ENCODE data around the gene PGAP3.

The PGAP3 gene

DNA sequence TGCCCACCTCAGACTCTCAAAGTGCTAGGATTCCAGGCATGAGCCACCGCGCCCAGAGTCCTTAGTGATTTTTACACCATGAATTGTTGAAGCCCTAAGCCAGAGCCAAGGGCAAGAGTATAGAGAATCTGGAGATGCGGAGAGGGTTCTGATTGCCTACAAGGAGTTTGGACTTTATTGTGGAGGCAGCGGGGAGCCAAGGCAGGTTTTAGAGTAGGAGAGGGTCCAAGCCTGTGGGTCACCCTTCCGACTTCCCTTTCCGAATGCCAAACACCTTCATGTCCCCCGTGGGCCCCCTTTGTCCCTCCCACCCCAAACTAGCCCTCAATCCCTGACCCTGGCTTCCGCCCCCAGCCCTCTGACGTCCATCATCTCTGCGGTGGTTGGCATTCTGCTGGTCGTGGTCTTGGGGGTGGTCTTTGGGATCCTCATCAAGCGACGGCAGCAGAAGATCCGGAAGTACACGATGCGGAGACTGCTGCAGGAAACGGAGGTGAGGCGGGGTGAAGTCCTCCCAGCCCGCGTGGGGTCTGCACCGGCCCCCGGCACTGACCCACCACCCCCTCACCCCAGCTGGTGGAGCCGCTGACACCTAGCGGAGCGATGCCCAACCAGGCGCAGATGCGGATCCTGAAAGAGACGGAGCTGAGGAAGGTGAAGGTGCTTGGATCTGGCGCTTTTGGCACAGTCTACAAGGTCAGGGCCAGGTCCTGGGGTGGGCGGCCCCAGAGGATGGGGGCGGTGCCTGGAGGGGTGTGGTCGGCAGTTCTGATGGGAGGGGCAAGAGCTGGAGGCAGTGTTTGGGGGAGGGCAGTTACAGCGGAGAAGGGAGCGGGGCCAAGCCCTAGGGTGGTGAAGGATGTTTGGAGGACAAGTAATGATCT, 35.4 kb upstream of the PGAP3 start:
- no peaks in the 10 kb centered on the region for H3K9me3 ChIP-seq (ENCODE audit: control insufficient read depth, low read length)
- peaks cover 6% of the 10 kb centered on the region for H3K4me1 ChIP-seq (ENCODE audit: control insufficient read depth, insufficient read depth, low read depth, low read length)
- H4K91ac ChIP-seq (ENCODE audit: low read length): no peak overlapping the region
- no peak overlapping the region for H3K4me2 ChIP-seq (ENCODE audit: low read length, poor library complexity, severe bottlenecking)
- no peak overlapping the region for H3K9ac ChIP-seq (ENCODE audit: low read length)
- no peak overlapping the region for H2BK15ac ChIP-seq (ENCODE audit: low read depth, poor library complexity, severe bottlenecking)
- H2BK12ac ChIP-seq (ENCODE audit: low read length in 2 of 2): no peak overlapping the region
- no peak overlapping the region for H3K4me3 ChIP-seq (ENCODE audit: insufficient read depth in 1 of 2, low read depth in 1 of 2, low read length in 2 of 2)
- no peak overlapping the region for H3K14ac ChIP-seq (ENCODE audit: low read length in 2 of 2)
- H3K23ac ChIP-seq (ENCODE audit: low read length in 2 of 2): no peak overlapping the region
- DNase-seq: no peak
- no peak overlapping the region for H3K18ac ChIP-seq (ENCODE audit: low read depth in 1 of 2, low read length in 2 of 2)
- H2AK5ac ChIP-seq (ENCODE audit: low read length, severe bottlenecking): no peak overlapping the region
- H2BK120ac ChIP-seq (ENCODE audit: low read depth, low read length): no peak overlapping the region
- H3K27me3 ChIP-seq (ENCODE audit: control insufficient read depth in 1 of 2, insufficient read depth in 1 of 2, low read length in 2 of 2): no peaks in the 10 kb centered on the region
- H3K79me1 ChIP-seq (replicated peaks; ENCODE audit: low read length, poor library complexity, severe bottlenecking): peaks cover 16% of the 10 kb centered on the region
- H3K27ac ChIP-seq (ENCODE audit: low read length, poor library complexity, severe bottlenecking): no peak overlapping the region
- no peak overlapping the region for H2AFZ ChIP-seq (ENCODE audit: low read depth, low read length)
- peaks cover 51 to 76% of the 10 kb centered on the region in 2 experiments for H3K36me3 ChIP-seq (ENCODE audit: control insufficient read depth in 1 of 2, insufficient read depth in 2 of 2, low read depth in 1 of 2, low read length in 2 of 2)
- no peak overlapping the region for H2BK5ac ChIP-seq (ENCODE audit: low read depth, low read length, poor library complexity, severe bottlenecking)
- no peak overlapping the region for H3K4ac ChIP-seq (ENCODE audit: low read depth in 1 of 2, low read length in 2 of 2)
- 92% methylated on average over 22 of the region's 34 CpGs for WGBS
- H4K8ac ChIP-seq (ENCODE audit: low read length): no peak overlapping the region

DNA sequence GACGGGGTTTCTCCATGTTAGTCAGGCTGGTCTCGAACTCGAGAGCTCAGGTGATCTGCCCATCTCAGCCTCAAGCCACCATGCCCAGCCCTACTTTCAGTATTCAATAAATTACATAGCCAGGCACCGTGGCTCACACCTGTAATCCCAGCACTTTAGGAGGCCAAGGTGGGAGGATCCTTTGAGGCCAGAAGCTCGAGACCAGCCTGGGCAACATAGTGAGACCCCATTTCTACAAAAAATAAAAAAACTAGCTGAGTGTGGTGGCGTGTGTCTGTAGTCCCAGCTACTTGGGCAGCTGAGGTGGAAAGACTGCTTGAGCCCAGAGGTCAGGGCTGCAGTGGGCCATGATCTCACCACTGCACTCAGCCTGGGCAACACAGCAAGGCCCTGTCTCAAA, 34.2 kb upstream of the PGAP3 start:
- peaks cover 6% of the 10 kb centered on the region for H3K4me1 ChIP-seq (ENCODE audit: control insufficient read depth, insufficient read depth, low read depth, low read length)
- no peak overlapping the region for H3K14ac ChIP-seq (ENCODE audit: low read length in 2 of 2)
- no peak overlapping the region for H2BK120ac ChIP-seq (ENCODE audit: low read depth, low read length)
- H4K91ac ChIP-seq (ENCODE audit: low read length): no peak overlapping the region
- no peak overlapping the region for H2BK15ac ChIP-seq (ENCODE audit: low read depth, poor library complexity, severe bottlenecking)
- peaks cover 12% of the 10 kb centered on the region for H3K79me1 ChIP-seq (replicated peaks; ENCODE audit: low read length, poor library complexity, severe bottlenecking)
- 93% methylated on average over 4 of the region's 6 CpGs for WGBS
- no peak for DNase-seq
- H2BK12ac ChIP-seq (ENCODE audit: low read length in 2 of 2): no peak overlapping the region
- no peak overlapping the region for H3K27ac ChIP-seq (ENCODE audit: low read length, poor library complexity, severe bottlenecking)
- no peaks in the 10 kb centered on the region for H3K9me3 ChIP-seq (ENCODE audit: control insufficient read depth, low read length)
- H4K8ac ChIP-seq (ENCODE audit: low read length): no peak overlapping the region
- no peak overlapping the region for H2BK5ac ChIP-seq (ENCODE audit: low read depth, low read length, poor library complexity, severe bottlenecking)
- H3K4ac ChIP-seq (ENCODE audit: low read depth in 1 of 2, low read length in 2 of 2): no peak overlapping the region
- no peak overlapping the region for H3K9ac ChIP-seq (ENCODE audit: low read length)
- no peak overlapping the region for H2AK5ac ChIP-seq (ENCODE audit: low read length, severe bottlenecking)
- H3K23ac ChIP-seq (ENCODE audit: low read length in 2 of 2): no peak overlapping the region
- no peaks in the 10 kb centered on the region for H3K27me3 ChIP-seq (ENCODE audit: control insufficient read depth in 1 of 2, insufficient read depth in 1 of 2, low read length in 2 of 2)
- H3K4me2 ChIP-seq (ENCODE audit: low read length, poor library complexity, severe bottlenecking): no peak overlapping the region
- no peak overlapping the region for H3K4me3 ChIP-seq (ENCODE audit: insufficient read depth in 1 of 2, low read depth in 1 of 2, low read length in 2 of 2)
- H2AFZ ChIP-seq (ENCODE audit: low read depth, low read length): no peak overlapping the region
- no peak overlapping the region for H3K18ac ChIP-seq (ENCODE audit: low read depth in 1 of 2, low read length in 2 of 2)
- peaks cover 50 to 71% of the 10 kb centered on the region in 2 experiments for H3K36me3 ChIP-seq (ENCODE audit: control insufficient read depth in 1 of 2, insufficient read depth in 2 of 2, low read depth in 1 of 2, low read length in 2 of 2)

DNA sequence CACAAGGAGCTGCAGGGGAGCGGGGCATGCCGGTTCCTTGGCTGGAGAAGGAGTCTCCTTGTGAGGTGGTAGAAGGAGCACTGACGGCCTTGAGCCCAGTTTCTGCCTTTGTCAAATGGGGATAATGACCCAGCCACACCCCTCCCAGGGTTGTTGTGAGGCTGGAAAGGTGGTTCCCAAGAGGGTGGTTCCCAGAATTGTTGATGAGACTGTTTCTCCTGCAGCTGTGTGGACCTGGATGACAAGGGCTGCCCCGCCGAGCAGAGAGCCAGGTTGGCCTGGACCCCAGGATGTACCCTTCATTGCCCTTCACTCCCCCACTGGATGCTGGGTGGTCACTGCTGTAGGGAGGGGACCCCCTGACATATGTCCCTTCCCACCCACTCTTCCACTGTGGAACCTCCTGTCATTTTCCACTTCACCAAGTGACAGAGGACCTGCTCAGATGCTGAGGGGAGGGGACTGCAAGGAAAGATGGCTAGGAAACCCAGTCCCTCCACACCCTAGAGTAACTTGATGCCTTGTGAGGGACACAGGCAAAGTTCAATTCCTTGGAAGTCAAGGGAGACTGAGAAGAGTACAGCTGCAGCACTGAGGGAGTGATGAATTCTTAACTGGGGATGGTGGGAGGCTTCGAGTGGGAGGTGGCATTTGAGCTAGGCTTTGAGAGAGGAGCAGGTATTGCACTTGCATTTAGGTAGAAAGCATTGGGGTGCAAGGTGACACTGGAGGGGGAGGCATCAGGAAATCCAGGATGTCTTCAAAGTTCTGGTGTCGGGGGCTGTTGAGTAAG, 31.9 kb upstream of the PGAP3 start:
- H3K14ac ChIP-seq (ENCODE audit: low read length in 2 of 2): no peak overlapping the region
- no peak overlapping the region for H4K91ac ChIP-seq (ENCODE audit: low read length)
- H3K4me2 ChIP-seq (ENCODE audit: low read length, poor library complexity, severe bottlenecking): no peak overlapping the region
- H3K27me3 ChIP-seq (ENCODE audit: control insufficient read depth in 1 of 2, insufficient read depth in 1 of 2, low read length in 2 of 2): no peaks in the 10 kb centered on the region
- H3K36me3 ChIP-seq (ENCODE audit: control insufficient read depth in 1 of 2, insufficient read depth in 2 of 2, low read depth in 1 of 2, low read length in 2 of 2): peaks cover 58 to 74% of the 10 kb centered on the region in 2 experiments
- H3K18ac ChIP-seq (ENCODE audit: low read depth in 1 of 2, low read length in 2 of 2): no peak overlapping the region
- WGBS: 92% methylated on average over 5 of the region's 7 CpGs
- H2AFZ ChIP-seq (ENCODE audit: low read depth, low read length): no peak overlapping the region
- no peak overlapping the region for H4K8ac ChIP-seq (ENCODE audit: low read length)
- no peak overlapping the region for H2BK15ac ChIP-seq (ENCODE audit: low read depth, poor library complexity, severe bottlenecking)
- no peak overlapping the region for H3K9ac ChIP-seq (ENCODE audit: low read length)
- H3K79me1 ChIP-seq (replicated peaks; ENCODE audit: low read length, poor library complexity, severe bottlenecking): peaks cover 18% of the 10 kb centered on the region
- no peak overlapping the region for H2BK12ac ChIP-seq (ENCODE audit: low read length in 2 of 2)
- H3K4me3 ChIP-seq (ENCODE audit: insufficient read depth in 1 of 2, low read depth in 1 of 2, low read length in 2 of 2): no peak overlapping the region
- H2AK5ac ChIP-seq (ENCODE audit: low read length, severe bottlenecking): no peak overlapping the region
- no peak overlapping the region for H3K27ac ChIP-seq (ENCODE audit: low read length, poor library complexity, severe bottlenecking)
- peaks cover 5% of the 10 kb centered on the region for H3K4me1 ChIP-seq (ENCODE audit: control insufficient read depth, insufficient read depth, low read depth, low read length)
- H3K9me3 ChIP-seq (ENCODE audit: control insufficient read depth, low read length): no peaks in the 10 kb centered on the region
- no peak overlapping the region for H3K23ac ChIP-seq (ENCODE audit: low read length in 2 of 2)
- no peak overlapping the region for H2BK5ac ChIP-seq (ENCODE audit: low read depth, low read length, poor library complexity, severe bottlenecking)
- no peak overlapping the region for H3K4ac ChIP-seq (ENCODE audit: low read depth in 1 of 2, low read length in 2 of 2)
- DNase-seq: no peak
- no peak overlapping the region for H2BK120ac ChIP-seq (ENCODE audit: low read depth, low read length)

DNA sequence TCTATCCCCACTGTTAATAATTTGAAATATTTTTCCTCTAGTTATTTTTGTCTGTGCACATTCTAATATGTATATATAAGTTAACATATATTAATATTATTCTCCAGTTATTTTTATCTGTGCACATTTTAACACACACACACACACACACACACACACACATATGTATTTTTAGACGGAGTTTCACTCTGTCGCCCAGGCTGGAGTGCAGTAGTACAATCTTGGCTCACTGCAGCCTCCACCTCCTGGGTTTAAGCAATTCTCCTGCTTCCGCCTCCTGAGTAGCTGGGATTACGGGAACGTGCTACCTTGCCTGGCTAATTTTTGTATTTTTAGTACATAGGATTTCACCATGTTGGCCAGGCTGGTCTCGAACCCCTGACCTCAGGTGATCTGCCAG, 29.8 kb upstream of the PGAP3 start:
- H3K4me1 ChIP-seq (ENCODE audit: control insufficient read depth, insufficient read depth, low read depth, low read length): peaks cover 5% of the 10 kb centered on the region
- no peak overlapping the region for H2BK15ac ChIP-seq (ENCODE audit: low read depth, poor library complexity, severe bottlenecking)
- no peak overlapping the region for H4K91ac ChIP-seq (ENCODE audit: low read length)
- H3K18ac ChIP-seq (ENCODE audit: low read depth in 1 of 2, low read length in 2 of 2): no peak overlapping the region
- H3K14ac ChIP-seq (ENCODE audit: low read length in 2 of 2): no peak overlapping the region
- peaks cover 61 to 67% of the 10 kb centered on the region in 2 experiments for H3K36me3 ChIP-seq (ENCODE audit: control insufficient read depth in 1 of 2, insufficient read depth in 2 of 2, low read depth in 1 of 2, low read length in 2 of 2)
- peaks cover 20% of the 10 kb centered on the region for H3K79me1 ChIP-seq (replicated peaks; ENCODE audit: low read length, poor library complexity, severe bottlenecking)
- H3K4me3 ChIP-seq (ENCODE audit: insufficient read depth in 1 of 2, low read depth in 1 of 2, low read length in 2 of 2): no peak overlapping the region
- H2BK12ac ChIP-seq (ENCODE audit: low read length in 2 of 2): no peak overlapping the region
- DNase-seq: no peak
- H2BK120ac ChIP-seq (ENCODE audit: low read depth, low read length): no peak overlapping the region
- no peaks in the 10 kb centered on the region for H3K9me3 ChIP-seq (ENCODE audit: control insufficient read depth, low read length)
- H3K23ac ChIP-seq (ENCODE audit: low read length in 2 of 2): no peak overlapping the region
- WGBS: 97% methylated on average over 5 of the region's 6 CpGs
- H3K4ac ChIP-seq (ENCODE audit: low read depth in 1 of 2, low read length in 2 of 2): no peak overlapping the region
- H3K27ac ChIP-seq (ENCODE audit: low read length, poor library complexity, severe bottlenecking): no peak overlapping the region
- no peaks in the 10 kb centered on the region for H3K27me3 ChIP-seq (ENCODE audit: control insufficient read depth in 1 of 2, insufficient read depth in 1 of 2, low read length in 2 of 2)
- H3K9ac ChIP-seq (ENCODE audit: low read length): no peak overlapping the region
- no peak overlapping the region for H4K8ac ChIP-seq (ENCODE audit: low read length)
- H3K4me2 ChIP-seq (ENCODE audit: low read length, poor library complexity, severe bottlenecking): no peak overlapping the region
- no peak overlapping the region for H2AFZ ChIP-seq (ENCODE audit: low read depth, low read length)
- no peak overlapping the region for H2AK5ac ChIP-seq (ENCODE audit: low read length, severe bottlenecking)
- no peak overlapping the region for H2BK5ac ChIP-seq (ENCODE audit: low read depth, low read length, poor library complexity, severe bottlenecking)

Measured in mesenchymal stem cell (in vitro differentiated cells and primary cell).